Brain microvascular endothelial cell (primary cell): ENCODE data around the gene BRSK1.

Source experiments
- DNase-seq: peaks from one replicate; pipeline ENCODE4 v3.0.0-alpha.2; 2020
- H3K27ac ChIP-seq: fragments of 250-450 bp; sonication (Bioruptor Pico); 2 replicates; pipeline ENCODE4 v1.5.1; 2020; ENCODE audit warnings: mild to moderate bottlenecking, moderate library complexity
- H3K27me3 ChIP-seq: fragments of 250-450 bp; sonication (Bioruptor Pico); replicated peaks from 2 replicates; pipeline ENCODE4 v1.5.1; 2020; ENCODE audit warnings: mild to moderate bottlenecking
- H3K36me3 ChIP-seq: fragments of 250-450 bp; sonication (Bioruptor Pico); replicated peaks from 2 replicates; pipeline ENCODE4 v1.5.1; 2020; ENCODE audit warnings: mild to moderate bottlenecking
- H3K4me3 ChIP-seq: 2 replicates; pipeline ENCODE4 v1.5.1; 2011; ENCODE audit warnings: low read depth, mild to moderate bottlenecking, control low read depth, low read length, moderate library complexity
- in situ Hi-C: cut with HindIII; loops from 2 replicates; pipeline ENCODE4 v1.10.0; 2017; ENCODE audit warnings: low sequenced_read_pairs, low pct_ligation_motif_present
- TF ChIP-seq, protein P1 (sequence below): IDR thresholded peaks from 2 replicates; pipeline ENCODE4 v1.5.1; 2011; ENCODE audit warnings: low read depth, mild to moderate bottlenecking, moderate library complexity, low read length, control low read depth, inconsistent platforms; ENCODE audit errors: missing control alignments

Gene BRSK1

DNA sequence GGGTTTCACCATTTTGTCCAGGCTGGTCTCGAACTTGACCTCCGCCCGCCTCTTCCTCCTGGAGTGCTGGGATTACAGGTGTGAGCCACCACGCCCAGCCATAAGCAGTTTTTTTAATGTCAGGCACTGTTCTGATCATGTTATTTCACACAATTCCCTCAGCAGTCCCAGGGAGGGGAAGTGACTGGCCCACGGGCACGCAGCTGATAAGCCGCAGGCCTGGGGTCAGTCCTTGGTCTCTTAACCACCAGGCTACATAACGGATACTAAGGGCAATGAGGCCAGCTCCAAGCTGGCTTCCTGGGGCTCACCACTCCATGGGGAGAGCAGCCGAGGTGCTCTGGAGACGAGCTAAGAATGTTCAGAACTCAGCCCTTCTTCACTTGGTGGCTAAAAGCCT, 13.5 kb downstream of the BRSK1 start:
- H3K36me3 ChIP-seq: peaks cover 11% of the 10 kb centered on the region
- DNase-seq: no peak
- in situ Hi-C loops: no loop called here
- TF ChIP-seq, protein P1, sequence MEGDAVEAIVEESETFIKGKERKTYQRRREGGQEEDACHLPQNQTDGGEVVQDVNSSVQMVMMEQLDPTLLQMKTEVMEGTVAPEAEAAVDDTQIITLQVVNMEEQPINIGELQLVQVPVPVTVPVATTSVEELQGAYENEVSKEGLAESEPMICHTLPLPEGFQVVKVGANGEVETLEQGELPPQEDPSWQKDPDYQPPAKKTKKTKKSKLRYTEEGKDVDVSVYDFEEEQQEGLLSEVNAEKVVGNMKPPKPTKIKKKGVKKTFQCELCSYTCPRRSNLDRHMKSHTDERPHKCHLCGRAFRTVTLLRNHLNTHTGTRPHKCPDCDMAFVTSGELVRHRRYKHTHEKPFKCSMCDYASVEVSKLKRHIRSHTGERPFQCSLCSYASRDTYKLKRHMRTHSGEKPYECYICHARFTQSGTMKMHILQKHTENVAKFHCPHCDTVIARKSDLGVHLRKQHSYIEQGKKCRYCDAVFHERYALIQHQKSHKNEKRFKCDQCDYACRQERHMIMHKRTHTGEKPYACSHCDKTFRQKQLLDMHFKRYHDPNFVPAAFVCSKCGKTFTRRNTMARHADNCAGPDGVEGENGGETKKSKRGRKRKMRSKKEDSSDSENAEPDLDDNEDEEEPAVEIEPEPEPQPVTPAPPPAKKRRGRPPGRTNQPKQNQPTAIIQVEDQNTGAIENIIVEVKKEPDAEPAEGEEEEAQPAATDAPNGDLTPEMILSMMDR: no peak
- no peak overlapping the region for H3K4me3 ChIP-seq
- H3K27me3 ChIP-seq: no peaks in the 10 kb centered on the region
- H3K27ac ChIP-seq: no peak overlapping the region

DNA sequence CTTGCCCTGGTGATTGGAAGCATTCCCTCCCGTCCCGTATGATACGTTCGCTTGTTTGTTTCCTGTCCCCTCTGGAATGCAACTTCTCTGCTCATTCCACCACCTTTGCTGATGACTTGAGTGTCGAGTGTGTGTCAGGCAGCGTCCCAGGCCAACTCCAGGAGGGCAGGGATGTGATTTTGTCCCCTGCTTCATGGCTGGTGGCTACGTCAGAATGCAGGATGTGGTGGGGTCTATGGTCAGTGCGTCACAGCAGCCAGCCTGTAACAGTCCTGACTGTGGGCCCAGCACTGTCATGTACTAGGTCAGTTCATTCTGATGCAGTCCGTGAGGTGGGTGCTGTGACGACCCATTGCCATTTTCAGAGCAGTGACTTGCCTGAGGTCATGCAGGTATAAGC, 16.2 kb downstream of the BRSK1 start:
- H3K27me3 ChIP-seq: no peaks in the 10 kb centered on the region
- in situ Hi-C loops: no loop called here
- no peak overlapping the region for H3K4me3 ChIP-seq
- DNase-seq: no peak
- no peak overlapping the region for H3K27ac ChIP-seq
- TF ChIP-seq, protein P1: no peak
- peaks cover 3% of the 10 kb centered on the region for H3K36me3 ChIP-seq

DNA sequence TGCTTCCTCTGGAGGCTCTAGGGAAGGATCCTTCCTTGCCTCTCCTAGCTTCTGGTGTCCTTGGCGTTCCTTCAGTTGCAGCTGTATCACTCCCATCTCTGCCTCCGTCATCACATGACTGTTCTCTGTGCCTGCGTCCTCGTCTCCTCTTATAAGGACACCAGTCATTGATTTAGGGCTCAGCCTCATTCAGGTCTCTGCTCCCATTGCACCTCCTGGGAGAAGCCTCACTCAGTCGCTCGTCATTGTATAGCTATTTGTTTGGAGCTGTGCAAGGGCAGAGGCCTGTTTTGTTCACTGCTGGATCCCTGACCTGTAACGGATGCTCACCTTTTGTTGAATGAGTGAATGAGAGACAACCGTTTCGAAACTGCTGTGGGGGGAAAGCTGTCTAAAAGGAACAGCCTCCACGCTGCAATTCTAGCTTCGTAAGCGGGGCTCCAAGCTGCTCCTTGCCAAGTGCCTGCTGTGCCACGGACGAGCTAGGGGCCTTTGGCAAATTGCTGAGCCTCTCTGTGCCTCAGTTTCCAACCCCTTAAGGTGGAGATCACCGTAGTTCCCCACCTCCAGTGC, 17.2 kb downstream of the BRSK1 start:
- TF ChIP-seq, protein P1: no peak
- in situ Hi-C loops: no loop called here
- H3K4me3 ChIP-seq: no peak overlapping the region
- H3K27me3 ChIP-seq: no peaks in the 10 kb centered on the region
- no peak overlapping the region for H3K27ac ChIP-seq
- no peaks in the 10 kb centered on the region for H3K36me3 ChIP-seq
- no peak for DNase-seq

DNA sequence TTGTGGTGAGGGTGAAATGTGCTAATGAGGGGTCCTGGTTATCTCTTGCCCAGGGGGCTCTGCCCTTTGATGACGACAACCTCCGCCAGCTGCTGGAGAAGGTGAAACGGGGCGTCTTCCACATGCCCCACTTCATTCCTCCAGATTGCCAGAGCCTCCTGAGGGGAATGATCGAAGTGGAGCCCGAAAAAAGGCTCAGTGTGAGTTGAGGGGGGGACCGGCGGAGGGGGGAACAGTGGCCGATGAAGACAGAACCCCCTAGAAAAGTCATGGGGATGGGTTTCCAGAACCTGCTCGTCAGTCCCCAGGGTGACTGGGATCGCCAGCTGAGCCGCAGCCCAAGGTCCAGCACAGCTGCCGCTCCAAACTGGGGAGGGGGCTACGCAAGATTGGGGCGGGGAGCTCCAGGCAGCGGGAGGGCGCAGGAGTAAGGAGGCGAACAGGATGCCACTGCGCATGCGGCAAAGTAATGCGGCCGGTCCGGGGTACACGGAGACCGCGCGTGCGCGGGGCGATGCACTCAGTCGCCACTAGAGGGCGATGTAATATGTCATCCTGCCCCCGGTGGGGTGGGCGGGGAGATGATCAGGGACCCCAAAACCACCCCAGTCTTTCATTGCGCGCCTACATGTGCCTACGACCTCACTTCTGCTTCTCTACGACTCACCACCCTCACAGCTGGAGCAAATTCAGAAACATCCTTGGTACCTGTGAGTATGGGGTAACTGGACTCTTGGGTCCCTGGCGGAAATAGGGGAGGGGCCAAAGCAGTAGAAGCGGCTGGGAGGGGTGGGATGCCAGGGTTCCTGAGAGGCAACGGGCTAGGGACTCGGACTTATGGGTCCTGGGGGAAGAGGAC, 17.9 kb downstream of the BRSK1 start:
- in situ Hi-C loops: no loop called here
- H3K36me3 ChIP-seq: peaks cover 4% of the 10 kb centered on the region
- H3K4me3 ChIP-seq: peak overlapping the region; percentile 55
- H3K27me3 ChIP-seq: no peaks in the 10 kb centered on the region
- TF ChIP-seq, protein P1: peak; percentile 89
- peak; percentile 67 for DNase-seq
- H3K27ac ChIP-seq: no peak overlapping the region

DNA sequence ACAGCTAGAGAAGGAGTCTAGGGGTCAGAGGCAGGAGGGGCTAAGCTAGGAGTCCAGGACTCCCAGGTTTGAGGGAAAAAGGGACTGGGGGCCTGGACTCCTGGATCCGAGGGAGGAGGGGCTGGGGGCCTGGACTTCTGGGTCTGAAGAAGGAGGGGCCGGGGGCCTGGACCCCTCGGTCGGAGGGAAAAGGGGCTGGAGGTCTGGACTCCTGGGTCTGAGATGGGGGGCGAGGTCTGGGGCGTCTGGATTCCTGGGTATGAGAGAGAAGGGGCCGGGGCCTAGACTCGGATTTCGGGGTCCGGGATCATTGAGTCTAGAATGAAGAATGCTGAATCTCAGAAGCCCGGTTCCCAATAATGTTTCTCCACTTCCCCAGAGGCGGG, 18.5 kb downstream of the BRSK1 start:
- Histone ChIP-seq H3K27ac (no peak overlapping the region), H3K36me3 (peaks cover 5% of the 10 kb centered on the region), H3K4me3 (peak overlapping the region; percentile 51), H3K27me3 (no peaks in the 10 kb centered on the region)
- TF ChIP-seq, protein P1: no peak
- in situ Hi-C loops: no loop called here
- no peak for DNase-seq
